ENCODE measurements around the gene AMN.

AMN gene

DNA sequence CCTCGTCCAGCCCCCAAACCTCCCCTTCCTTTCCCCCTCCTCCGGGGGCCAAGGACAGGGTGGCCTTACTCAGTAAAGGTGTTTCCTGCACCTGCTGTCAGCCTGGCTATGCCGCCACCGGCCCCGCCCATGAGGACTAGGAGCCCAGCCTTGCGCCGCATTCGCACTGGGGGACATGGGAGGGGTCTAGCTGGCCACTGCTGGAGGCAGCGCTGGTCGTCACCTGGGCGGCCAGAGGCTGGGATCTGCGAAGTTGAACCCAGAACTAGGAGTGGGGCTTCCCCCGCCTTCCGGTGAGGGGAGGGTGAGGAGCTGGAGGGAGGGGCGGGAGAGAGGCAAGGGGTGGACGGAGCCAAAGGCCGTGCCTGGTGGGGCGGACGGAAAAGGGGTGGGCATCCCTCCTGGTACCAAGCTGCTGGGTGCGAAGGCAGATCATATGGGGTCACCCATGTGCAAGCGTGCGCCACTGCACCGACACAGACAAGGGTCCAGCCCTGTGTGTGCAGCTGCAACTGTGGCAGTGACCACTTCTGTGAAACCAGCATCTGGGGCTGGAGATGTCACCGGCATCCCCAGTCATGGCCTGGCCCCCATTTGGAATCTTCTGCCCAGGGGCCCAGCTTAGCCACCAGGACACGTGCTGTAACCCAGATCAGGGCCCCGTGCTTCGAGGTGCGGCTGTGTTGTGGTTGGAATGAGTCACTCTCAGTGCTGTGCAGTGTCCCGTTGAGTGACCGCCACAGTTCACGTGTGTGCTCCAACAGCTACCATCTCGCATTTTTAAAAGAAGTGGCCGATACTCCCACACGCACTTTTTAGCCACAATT is 8.5 kb downstream of the AMN start:
- peaks cover 14% of the 10 kb centered on the region for H3K27me3 ChIP-seq (ENCODE audit: insufficient read depth, low read depth, severe bottlenecking)

DNA sequence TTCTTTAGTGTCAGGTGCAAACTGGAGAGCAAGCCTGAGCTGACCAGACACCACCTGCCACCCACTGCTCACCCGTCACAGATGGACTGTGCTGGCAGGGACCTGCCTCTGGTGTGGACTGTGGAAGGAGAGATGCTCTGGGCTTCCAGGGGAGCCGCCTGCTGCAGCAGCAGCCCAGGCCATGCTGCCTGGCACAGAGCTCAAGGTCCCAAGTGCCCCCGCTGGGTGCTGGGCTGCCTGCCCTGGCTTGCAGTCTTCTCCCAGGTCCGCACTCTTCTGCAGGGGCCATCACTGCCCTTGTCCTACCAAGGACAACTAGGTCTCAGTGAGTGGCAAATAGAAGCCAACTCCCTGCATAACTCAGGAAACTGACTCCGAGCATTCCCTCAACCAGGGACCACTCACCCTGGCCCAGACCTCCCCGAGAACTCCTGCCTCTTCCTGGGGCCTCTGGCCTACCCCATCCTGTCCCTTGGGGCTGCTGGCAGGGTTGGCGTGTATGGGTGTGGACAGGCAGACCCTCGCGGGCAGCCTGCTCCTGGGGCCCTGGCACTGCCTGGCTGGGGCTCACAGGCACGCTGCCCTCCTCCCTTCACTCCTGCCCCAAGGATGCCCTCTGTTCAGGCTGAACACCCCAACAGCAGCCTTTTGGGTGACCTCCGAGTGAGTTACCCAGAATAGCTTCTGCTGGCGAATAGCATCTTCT is 9.3 kb downstream of the AMN start:
- H3K9me3 ChIP-seq (ENCODE audit: severe bottlenecking), result no peaks in the 10 kb centered on the region
- no peak for DNase-seq
- TF ChIP-seq, protein P1, sequence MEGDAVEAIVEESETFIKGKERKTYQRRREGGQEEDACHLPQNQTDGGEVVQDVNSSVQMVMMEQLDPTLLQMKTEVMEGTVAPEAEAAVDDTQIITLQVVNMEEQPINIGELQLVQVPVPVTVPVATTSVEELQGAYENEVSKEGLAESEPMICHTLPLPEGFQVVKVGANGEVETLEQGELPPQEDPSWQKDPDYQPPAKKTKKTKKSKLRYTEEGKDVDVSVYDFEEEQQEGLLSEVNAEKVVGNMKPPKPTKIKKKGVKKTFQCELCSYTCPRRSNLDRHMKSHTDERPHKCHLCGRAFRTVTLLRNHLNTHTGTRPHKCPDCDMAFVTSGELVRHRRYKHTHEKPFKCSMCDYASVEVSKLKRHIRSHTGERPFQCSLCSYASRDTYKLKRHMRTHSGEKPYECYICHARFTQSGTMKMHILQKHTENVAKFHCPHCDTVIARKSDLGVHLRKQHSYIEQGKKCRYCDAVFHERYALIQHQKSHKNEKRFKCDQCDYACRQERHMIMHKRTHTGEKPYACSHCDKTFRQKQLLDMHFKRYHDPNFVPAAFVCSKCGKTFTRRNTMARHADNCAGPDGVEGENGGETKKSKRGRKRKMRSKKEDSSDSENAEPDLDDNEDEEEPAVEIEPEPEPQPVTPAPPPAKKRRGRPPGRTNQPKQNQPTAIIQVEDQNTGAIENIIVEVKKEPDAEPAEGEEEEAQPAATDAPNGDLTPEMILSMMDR (IDR thresholded peaks at IDR 0.05; ENCODE audit: low read depth, low read length), result no peak
- H3K4me3 ChIP-seq (ENCODE audit: low read depth, low read length), result no peak overlapping the region
- H3K36me3 ChIP-seq, result peaks cover 4% of the 10 kb centered on the region
- H3K27me3 ChIP-seq (ENCODE audit: insufficient read depth, low read depth, severe bottlenecking), result peaks cover 14% of the 10 kb centered on the region
- H3K27ac ChIP-seq, result no peak overlapping the region

More for the DNA sequence above, 8.5 kb downstream of the AMN start:
- Histone ChIP-seq H3K36me3 (peaks cover 4% of the 10 kb centered on the region; the same call in 1 of the 2 replicates), H3K27ac (no peak overlapping the region), H3K4me3 (ENCODE audit: low read depth, low read length) (no peak overlapping the region), H3K9me3 (ENCODE audit: severe bottlenecking) (no peaks in the 10 kb centered on the region)
- DNase-seq, result no peak
- TF ChIP-seq, protein P1 (IDR thresholded peaks at IDR 0.05; ENCODE audit: low read depth, low read length), result no peak

DNA sequence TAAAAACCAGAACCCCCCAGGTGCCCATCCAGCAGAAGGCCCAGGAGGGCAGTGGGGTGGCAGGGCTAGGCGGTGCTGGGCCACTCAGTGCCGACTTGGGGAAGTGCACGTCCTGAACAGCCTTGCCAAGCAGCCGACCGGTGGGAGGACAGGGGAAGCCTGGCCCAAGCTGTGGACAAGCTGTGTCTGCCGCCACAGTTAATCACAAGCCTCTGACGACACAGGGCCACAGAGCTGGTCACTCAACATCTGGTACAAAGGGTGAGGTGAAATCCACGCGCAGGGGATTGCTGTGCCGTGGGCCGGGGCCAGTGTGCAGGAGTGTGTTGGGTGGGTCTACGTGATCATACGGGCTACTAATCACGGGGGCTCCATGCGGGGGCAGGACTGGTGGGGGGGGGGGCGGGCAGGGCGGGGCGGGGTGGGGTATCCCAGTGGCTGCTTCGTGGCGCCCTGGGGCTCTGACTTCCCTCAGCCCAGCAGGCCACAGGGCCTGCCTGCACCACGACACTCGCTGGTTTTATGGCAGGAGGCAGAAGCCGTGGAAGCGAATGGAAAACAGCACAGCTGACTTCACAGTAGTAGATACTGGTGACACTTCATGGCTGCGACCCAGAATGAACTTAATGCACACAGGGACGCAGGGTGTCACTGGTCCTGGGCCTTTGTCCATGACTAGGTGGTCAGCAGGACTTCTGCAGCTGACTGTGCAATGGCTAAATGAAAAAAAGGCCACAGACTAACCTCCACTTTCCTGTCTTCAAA is 10.2 kb downstream of the AMN start:
- Histone ChIP-seq H3K4me3 (ENCODE audit: low read depth, low read length) (no peak overlapping the region), H3K27me3 (ENCODE audit: insufficient read depth, low read depth, severe bottlenecking) (peaks cover 14% of the 10 kb centered on the region), H3K27ac (no peak overlapping the region), H3K9me3 (ENCODE audit: severe bottlenecking) (no peaks in the 10 kb centered on the region), H3K36me3 (peaks cover 11% of the 10 kb centered on the region)
- TF ChIP-seq, protein P1 (IDR thresholded peaks at IDR 0.05; ENCODE audit: low read depth, low read length), result no peak
- DNase-seq, result no peak

DNA sequence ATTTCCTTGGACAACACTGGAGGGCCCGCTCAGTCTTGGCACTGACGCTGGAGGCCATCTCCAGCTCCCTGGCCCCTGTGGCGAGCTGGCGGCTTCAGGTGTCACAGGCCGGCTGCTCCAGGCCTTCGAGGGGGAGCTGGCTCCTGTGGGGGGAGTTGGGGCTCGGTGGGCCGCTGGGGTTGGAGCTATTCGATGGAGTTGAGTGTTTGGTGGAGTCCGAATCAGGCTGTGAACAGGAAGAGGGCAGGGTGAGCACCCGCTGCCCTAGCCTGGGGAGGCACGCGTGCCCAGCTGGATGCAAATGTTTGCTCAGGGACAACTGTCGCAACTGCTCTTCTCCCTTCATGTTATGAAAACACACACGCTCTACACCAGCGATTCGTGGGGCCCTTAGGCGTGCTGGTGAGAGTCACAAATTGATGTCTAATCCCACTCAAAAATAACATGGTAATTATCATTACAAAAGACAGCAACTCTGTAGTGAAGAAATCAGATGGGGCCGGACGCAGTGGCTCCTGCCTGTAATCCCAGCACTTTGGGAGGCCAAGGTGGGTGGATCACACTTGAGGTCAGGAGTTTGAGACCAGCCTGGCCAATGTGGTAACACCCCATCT is 11.3 kb downstream of the AMN start:
- no peak for DNase-seq
- Histone ChIP-seq H3K27ac (no peak overlapping the region), H3K27me3 (ENCODE audit: insufficient read depth, low read depth, severe bottlenecking) (peaks cover 12% of the 10 kb centered on the region), H3K36me3 (peaks cover 11% of the 10 kb centered on the region), H3K9me3 (ENCODE audit: severe bottlenecking) (no peaks in the 10 kb centered on the region), H3K4me3 (ENCODE audit: low read depth, low read length) (no peak overlapping the region)
- TF ChIP-seq, protein P1 (IDR thresholded peaks at IDR 0.05; ENCODE audit: low read depth, low read length), result no peak

DNA sequence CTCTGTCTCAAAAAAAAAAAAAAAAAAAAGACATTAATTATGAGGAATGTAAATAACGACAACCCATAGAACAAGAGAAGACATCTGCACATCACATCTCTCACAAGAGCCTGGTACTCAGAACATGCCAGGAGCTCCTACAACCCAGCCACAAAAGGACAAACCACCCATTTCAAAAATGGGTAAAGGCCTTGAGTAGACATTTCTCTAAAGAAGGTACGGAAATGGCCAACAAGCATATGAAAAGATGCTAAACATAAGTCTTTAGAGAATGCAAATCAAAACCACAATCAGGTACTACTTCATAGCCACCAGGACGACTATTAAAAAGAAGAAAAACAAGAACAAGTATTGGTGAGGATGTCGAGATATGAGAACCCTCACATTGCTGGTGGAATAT is 13.3 kb downstream of the AMN start:
- Histone ChIP-seq H3K27ac (no peak overlapping the region), H3K36me3 (peaks cover 16% of the 10 kb centered on the region), H3K27me3 (ENCODE audit: insufficient read depth, low read depth, severe bottlenecking) (no peaks in the 10 kb centered on the region)

More for the DNA sequence above, 13.3 kb downstream of the AMN start:
- TF ChIP-seq, protein P1 (IDR thresholded peaks at IDR 0.05; ENCODE audit: low read depth, low read length), result no peak
- no peak for DNase-seq
- H3K9me3 ChIP-seq (ENCODE audit: severe bottlenecking), result no peaks in the 10 kb centered on the region
- no peak overlapping the region for H3K4me3 ChIP-seq (ENCODE audit: low read depth, low read length)
